Gastrocnemius medialis (tissue), 4 donors: Measurements from ENCODE around the gene CCDC184. TPM values are rescaled to one million over a fixed set of nuclear protein-coding genes. Genes with fewer than 3 reads are reported as not detected.

Experiments used
- ATAC-seq, 2 donors: fragments of 150-250 bp; one replicate each; pipeline ENCODE4 v1.9.1; 2016
- DNase-seq, 2 donors: peaks; one replicate each; pipeline ENCODE4 v3.0.0-alpha.2; 2019
- H3K27ac ChIP-seq, 4 donors: fragments of 200-600 bp; sonication (generic); 1 replicate in 1 of 4; 2 replicates in 3 of 4; pipeline ENCODE4 v1.5.1; 2016 to 2018; ENCODE audit warnings: mild to moderate bottlenecking in 2 of 4, moderate library complexity in 1 of 4
- H3K27me3 ChIP-seq, 3 donors: fragments of 200-600 bp; sonication (generic) in 2 of 3; 1 replicate in 1 of 3; 2 replicates in 2 of 3; pipeline versions ENCODE4 v1.5.1 to v1.6.0; 2016 to 2019; ENCODE audit warnings: mild to moderate bottlenecking in 1 of 3, moderate library complexity in 1 of 3
- H3K36me3 ChIP-seq, 2 donors: fragments of 200-600 bp; sonication (generic) in 1 of 2; one replicate each; pipeline ENCODE4 v1.5.1; 2017 to 2018
- H3K4me1 ChIP-seq, 2 donors: fragments of 200-600 bp; sonication (generic) in 1 of 2; one replicate each; pipeline ENCODE4 v1.5.1; 2016 to 2017; ENCODE audit warnings: mild to moderate bottlenecking in 2 of 2
- H3K4me3 ChIP-seq, 4 donors: fragments of 200-600 bp; sonication (generic) in 3 of 4; 1 replicate in 1 of 4; 2 replicates in 3 of 4; pipeline ENCODE4 v1.5.1; 2016 to 2019; ENCODE audit warnings: mild to moderate bottlenecking in 2 of 4
- H3K9me3 ChIP-seq, 3 donors: fragments of 200-600 bp; sonication (generic) in 2 of 3; 1 replicate in 1 of 3; 2 replicates in 2 of 3; pipeline ENCODE4 v1.5.1; 2016 to 2019
- POLR2A ChIP-seq, 2 donors: fragments of 450-650 bp; IDR thresholded peaks; one replicate each; pipeline ENCODE4 v1.6.1; 2017; ENCODE audit warnings: antibody characterized with exemption in 2 of 2, mild to moderate bottlenecking in 2 of 2, moderate library complexity in 2 of 2
- in situ Hi-C, 4 donors: fragments of 200-750 bp; cut with MboI; loops; one replicate each; pipeline versions ENCODE4 v1.15.0 to v1.8.0; 2017; ENCODE audit warnings: low sequenced_read_pairs in 4 of 4
- intact Hi-C: fragments of 100-400 bp; cut with DNase I; formaldehyde crosslinking; loops from one replicate; pipeline ENCODE4 v1.15.1; 2023; ENCODE audit warnings: low total_unique reads
- total RNA-seq, 4 donors: library from RNA; depleted of rRNA; stranded (reverse); fragments of >200 nt; gene quantifications; one replicate each; pipeline versions ENCODE4 v1.1.0 to v1.2.3, GENCODE V29; 2016
- TF ChIP-seq, protein P1 (sequence below), 5 experiments: fragments of 450-650 bp in 3 of 5; fragments of 200-600 bp in 2 of 5; sonication (generic) in 2 of 5; IDR thresholded peaks in 4 of 5; conservative IDR thresholded peaks in 1 of 5; 1 replicate in 4 of 5; 2 replicates in 1 of 5; pipeline ENCODE4 v1.5.1; 2016 to 2019; ENCODE audit warnings: antibody characterized with exemption in 5 of 5, mild to moderate bottlenecking in 3 of 5, moderate library complexity in 3 of 5

CCDC184 gene
- 1 to 10 TPM in 2 of 4 donors, under 1 TPM in 2; 0.38 to 2.0 (median 1.1) TPM for total RNA-seq

DNA sequence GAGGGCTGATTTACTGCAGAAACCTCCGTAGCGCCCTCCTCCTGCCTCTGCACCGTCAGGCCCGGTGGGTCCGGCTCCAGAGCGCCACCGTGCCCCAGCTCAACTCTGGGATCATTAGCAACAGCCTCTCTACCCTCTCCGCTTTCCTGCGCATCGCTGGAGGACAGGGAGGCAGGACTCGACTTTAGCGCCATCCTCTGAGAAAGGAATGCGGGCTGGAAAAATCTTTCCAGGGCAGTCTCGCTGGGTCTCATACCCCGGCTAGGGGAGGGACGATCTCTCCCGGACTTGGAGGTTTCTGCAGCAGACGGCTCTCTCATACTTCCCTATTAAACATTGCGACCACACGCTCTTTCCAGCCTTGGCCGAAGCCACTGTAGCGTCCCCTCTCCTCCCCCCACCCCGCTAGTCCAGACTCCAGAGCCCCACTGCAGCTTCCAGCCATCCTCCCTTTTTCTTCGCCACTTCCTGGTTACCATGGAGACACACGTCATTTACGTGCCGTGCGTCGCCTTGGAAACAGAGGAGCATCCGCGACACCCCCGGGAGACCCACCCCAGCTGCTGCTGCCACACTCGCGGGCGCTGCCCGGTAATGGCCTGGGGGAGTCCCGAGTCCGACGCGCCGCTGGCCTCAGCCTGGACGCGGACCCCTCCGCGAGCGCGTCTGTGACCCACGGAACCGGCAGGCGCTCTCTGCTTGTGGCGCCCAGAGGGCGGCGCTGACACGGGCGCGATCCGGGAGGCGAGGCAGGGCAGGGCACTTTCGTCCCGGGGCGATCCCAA lies at the start of gene CCDC184:
TSS of gene CCDC184 (plus strand) at position 554 of the 785 bp plus-strand sequence. CDS start 479 bp downstream, outside the sequence.
- in situ Hi-C loops = loop anchor here in 3 of 4 donors (25.0 kb wide), 1 partner anchor 221 kb away; the partner anchor contains the start of gene TMEM106C (in 3 of the 3)
- H3K27me3 ChIP-seq = peaks cover 44 to 64% (median 57%) of the 10 kb centered on the region in 3 donors
- intact Hi-C loops = loop anchor here (5.0 kb wide), 1 partner anchor 216 kb away; no protein-coding TSS in a partner anchor
- no peaks in the 10 kb centered on the region for H3K36me3 ChIP-seq
- H3K4me3 ChIP-seq = peak within 1 kb of the TSS; percentile 58 to 62 (median 60)
- H3K9me3 ChIP-seq = no peaks in the 10 kb centered on the region
- DNase-seq (peak in 1 of 2 donors; percentile 26), ATAC-seq (peak; percentile 40 to 55)
- peaks cover 13 to 18% of the 10 kb centered on the region in 2 donors for H3K4me1 ChIP-seq
- TF ChIP-seq, protein P1, sequence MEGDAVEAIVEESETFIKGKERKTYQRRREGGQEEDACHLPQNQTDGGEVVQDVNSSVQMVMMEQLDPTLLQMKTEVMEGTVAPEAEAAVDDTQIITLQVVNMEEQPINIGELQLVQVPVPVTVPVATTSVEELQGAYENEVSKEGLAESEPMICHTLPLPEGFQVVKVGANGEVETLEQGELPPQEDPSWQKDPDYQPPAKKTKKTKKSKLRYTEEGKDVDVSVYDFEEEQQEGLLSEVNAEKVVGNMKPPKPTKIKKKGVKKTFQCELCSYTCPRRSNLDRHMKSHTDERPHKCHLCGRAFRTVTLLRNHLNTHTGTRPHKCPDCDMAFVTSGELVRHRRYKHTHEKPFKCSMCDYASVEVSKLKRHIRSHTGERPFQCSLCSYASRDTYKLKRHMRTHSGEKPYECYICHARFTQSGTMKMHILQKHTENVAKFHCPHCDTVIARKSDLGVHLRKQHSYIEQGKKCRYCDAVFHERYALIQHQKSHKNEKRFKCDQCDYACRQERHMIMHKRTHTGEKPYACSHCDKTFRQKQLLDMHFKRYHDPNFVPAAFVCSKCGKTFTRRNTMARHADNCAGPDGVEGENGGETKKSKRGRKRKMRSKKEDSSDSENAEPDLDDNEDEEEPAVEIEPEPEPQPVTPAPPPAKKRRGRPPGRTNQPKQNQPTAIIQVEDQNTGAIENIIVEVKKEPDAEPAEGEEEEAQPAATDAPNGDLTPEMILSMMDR (IDR thresholded peaks at IDR 0.05 in 4 of 5, conservative IDR thresholded peaks at IDR 0.05 in 1 of 5) = no peak
- TF ChIP-seq POLR2A (IDR thresholded peaks at IDR 0.05) = peak in 1 of 2 donors; percentile 20
- H3K27ac ChIP-seq = peak within 1 kb of the TSS; percentile 17 to 56 (median 38)

DNA sequence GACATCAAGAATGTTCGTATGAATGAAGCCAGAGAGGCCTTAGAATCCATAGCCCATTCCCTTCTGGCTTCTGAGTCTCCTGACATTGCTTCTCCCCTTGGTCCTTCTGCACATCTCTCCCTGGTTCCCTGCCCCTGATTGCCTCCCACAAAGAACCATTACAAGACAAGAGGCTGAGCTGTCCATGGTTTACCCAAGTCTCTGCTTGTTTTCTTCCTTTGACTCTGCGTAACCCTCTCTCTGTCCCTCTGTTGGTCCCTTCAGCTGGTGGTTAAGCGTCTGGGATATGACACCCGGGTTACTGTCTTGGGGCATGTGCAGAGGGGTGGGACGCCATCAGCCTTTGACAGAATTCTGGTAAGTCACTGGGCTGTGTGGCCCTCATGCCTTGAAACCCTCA lies 48.4 kb upstream of the CCDC184 start:
- in situ Hi-C loops = no loop called here
- no peak overlapping the region for H3K4me3 ChIP-seq
- peak overlapping the region; percentile 84 to 98 (median 93) for H3K27ac ChIP-seq
- intact Hi-C loops = no loop called here
- H3K36me3 ChIP-seq = peaks cover 0 to 100% of the 10 kb centered on the region in 2 donors
- DNase-seq (no peak), ATAC-seq (no peak)
- H3K9me3 ChIP-seq = no peaks in the 10 kb centered on the region
- TF ChIP-seq, protein P1 (IDR thresholded peaks at IDR 0.05 in 4 of 5, conservative IDR thresholded peaks at IDR 0.05 in 1 of 5) = no peak
- no peak for TF ChIP-seq POLR2A (IDR thresholded peaks at IDR 0.05)
- no peaks in the 10 kb centered on the region for H3K27me3 ChIP-seq
- H3K4me1 ChIP-seq = peaks cover 20 to 21% of the 10 kb centered on the region in 2 donors

DNA sequence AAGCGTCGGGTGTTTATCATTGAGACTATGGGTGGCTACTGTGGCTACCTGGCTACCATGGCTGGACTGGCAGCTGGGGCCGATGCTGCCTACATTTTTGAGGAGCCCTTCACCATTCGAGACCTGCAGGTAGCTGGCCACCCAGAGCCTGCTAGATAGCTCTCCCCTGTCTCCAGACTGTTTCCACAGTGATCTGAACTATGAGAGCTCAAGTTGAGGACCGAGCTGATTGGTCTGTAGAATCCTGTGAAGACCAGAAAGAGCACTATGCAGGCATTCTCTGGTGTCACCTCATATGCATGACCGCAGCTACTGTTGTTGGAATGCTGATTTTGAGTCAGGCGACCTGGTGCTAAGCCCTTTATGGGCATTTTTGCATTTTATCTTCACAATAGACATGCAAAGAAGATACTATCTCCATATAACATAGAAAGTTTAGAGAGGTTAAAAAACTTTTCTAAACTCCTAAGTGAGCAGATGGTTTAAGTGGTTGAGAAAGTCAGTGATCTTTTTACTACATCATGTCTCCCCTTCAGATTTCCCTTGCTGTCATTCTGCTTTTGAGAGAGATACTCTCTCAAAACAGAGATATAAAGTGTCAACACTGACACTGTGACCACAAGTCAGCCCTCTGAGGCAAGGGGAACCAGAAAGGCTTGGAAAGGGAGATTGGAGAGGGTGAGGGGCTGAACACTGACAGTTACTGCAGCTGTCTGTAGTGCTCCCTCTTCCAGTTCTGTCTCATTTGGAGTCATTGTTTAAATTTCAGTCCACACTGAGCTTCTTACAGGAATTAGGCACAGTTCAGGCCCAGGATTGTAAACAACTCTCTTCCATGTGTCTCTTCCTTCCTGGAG lies 40.4 kb upstream of the CCDC184 start:
- intact Hi-C loops = no loop called here
- Histone ChIP-seq H3K4me3 (no peak overlapping the region), H3K9me3 (no peaks in the 10 kb centered on the region), H3K4me1 (peaks cover 7 to 57% of the 10 kb centered on the region in 2 donors), H3K27ac (peak overlapping the region; percentile 84 to 98 (median 93)), H3K27me3 (no peaks in the 10 kb centered on the region), H3K36me3 (peaks cover 5 to 100% of the 10 kb centered on the region in 2 donors)
- no peak for DNase-seq
- no peak for ATAC-seq
- in situ Hi-C loops = no loop called here
- TF ChIP-seq, protein P1 (IDR thresholded peaks at IDR 0.05 in 4 of 5, conservative IDR thresholded peaks at IDR 0.05 in 1 of 5) = no peak
- TF ChIP-seq POLR2A (IDR thresholded peaks at IDR 0.05) = no peak

- TF ChIP-seq, protein P1 (IDR thresholded peaks at IDR 0.05 in 4 of 5, conservative IDR thresholded peaks at IDR 0.05 in 1 of 5) = no peak
- no peak for TF ChIP-seq POLR2A (IDR thresholded peaks at IDR 0.05)
- no peak for DNase-seq
- ATAC-seq = no peak
- H3K36me3 ChIP-seq = peaks cover 5 to 99% of the 10 kb centered on the region in 2 donors
- peaks cover 12 to 65% of the 10 kb centered on the region in 2 donors for H3K4me1 ChIP-seq
- H3K4me3 ChIP-seq = no peak overlapping the region
- intact Hi-C loops = no loop called here
- H3K9me3 ChIP-seq = no peaks in the 10 kb centered on the region
- H3K27ac ChIP-seq = peak overlapping the region; percentile 84 to 98 (median 93)
- no peaks in the 10 kb centered on the region for H3K27me3 ChIP-seq
- in situ Hi-C loops = no loop called here
These were observed 39.5 kb upstream of the CCDC184 start for GRCh38 chr12:48143898-48144297.
